ENCODE results near the gene FRY.
A peak's percentile ranks its signal among the peaks of the same experiment; 100 is the strongest.

Gene FRY

GRCh38 chr13:32253911-32254399 lies 222.4 kb downstream of the FRY start:
- no peak overlapping the region for H3K27ac ChIP-seq (ENCODE audit: low read depth, low read length, severe bottlenecking)
- WGBS, 2 experiments (ENCODE audit: insufficient coverage in 2 of 2): 92 to 95% methylated on average over 7 to 8 of the region's 14 CpGs
- no peak overlapping the region for H3K4me3 ChIP-seq (ENCODE audit: extremely low read depth, insufficient read depth, low read length, poor library complexity, severe bottlenecking)
- peaks cover 3% of the 10 kb centered on the region for H3K4me1 ChIP-seq (ENCODE audit: control insufficient read depth, insufficient read depth, low read length, poor library complexity, severe bottlenecking)
- H3K9me3 ChIP-seq (ENCODE audit: control insufficient read depth, low read length): no peaks in the 10 kb centered on the region
- H3K36me3 ChIP-seq (ENCODE audit: control insufficient read depth, insufficient read depth, low read length): no peaks in the 10 kb centered on the region

GRCh38 chr13:32254416-32254815 lies 222.8 kb downstream of the FRY start:
- no peaks in the 10 kb centered on the region for H3K36me3 ChIP-seq (ENCODE audit: control insufficient read depth, insufficient read depth, low read length)
- no CpG with 5 or more reads among the region's 3 CpGs for WGBS, 2 experiments (ENCODE audit: insufficient coverage in 2 of 2)
- H3K4me3 ChIP-seq (ENCODE audit: extremely low read depth, insufficient read depth, low read length, poor library complexity, severe bottlenecking): no peak overlapping the region
- peaks cover 3% of the 10 kb centered on the region for H3K4me1 ChIP-seq (ENCODE audit: control insufficient read depth, insufficient read depth, low read length, poor library complexity, severe bottlenecking)
- no peaks in the 10 kb centered on the region for H3K9me3 ChIP-seq (ENCODE audit: control insufficient read depth, low read length)
- no peak overlapping the region for H3K27ac ChIP-seq (ENCODE audit: low read depth, low read length, severe bottlenecking)

- H3K27ac ChIP-seq (ENCODE audit: low read depth, low read length, severe bottlenecking): no peak overlapping the region
- H3K9me3 ChIP-seq (ENCODE audit: control insufficient read depth, low read length): no peaks in the 10 kb centered on the region
- H3K4me1 ChIP-seq (ENCODE audit: control insufficient read depth, insufficient read depth, low read length, poor library complexity, severe bottlenecking): no peaks in the 10 kb centered on the region
- H3K36me3 ChIP-seq (ENCODE audit: control insufficient read depth, insufficient read depth, low read length): no peaks in the 10 kb centered on the region
- no peak overlapping the region for H3K4me3 ChIP-seq (ENCODE audit: extremely low read depth, insufficient read depth, low read length, poor library complexity, severe bottlenecking)
- WGBS, 2 experiments (ENCODE audit: insufficient coverage in 2 of 2): 94 to 96% methylated on average over 6 to 8 of the region's 10 CpGs
These were observed 223.5 kb downstream of the FRY start for GRCh38 chr13:32254916-32255723.

GRCh38 chr13:32255724-32256109 lies 224.1 kb downstream of the FRY start:
- H3K4me1 ChIP-seq (ENCODE audit: control insufficient read depth, insufficient read depth, low read length, poor library complexity, severe bottlenecking): peaks cover under 1% of the 10 kb centered on the region
- no peak overlapping the region for H3K27ac ChIP-seq (ENCODE audit: low read depth, low read length, severe bottlenecking)

GRCh38 chr13:32256243-32256642 lies 224.7 kb downstream of the FRY start:
- no peaks in the 10 kb centered on the region for H3K36me3 ChIP-seq (ENCODE audit: control insufficient read depth, insufficient read depth, low read length)
- H3K4me1 ChIP-seq (ENCODE audit: control insufficient read depth, insufficient read depth, low read length, poor library complexity, severe bottlenecking): peaks cover 5% of the 10 kb centered on the region
- no peaks in the 10 kb centered on the region for H3K9me3 ChIP-seq (ENCODE audit: control insufficient read depth, low read length)
- no peak overlapping the region for H3K4me3 ChIP-seq (ENCODE audit: extremely low read depth, insufficient read depth, low read length, poor library complexity, severe bottlenecking)
- WGBS, 2 experiments (ENCODE audit: insufficient coverage in 2 of 2): 81% methylated on average over 3 of the region's 4 CpGs; no CpG with 5 or more reads in 1 of the 2 experiments
- H3K27ac ChIP-seq (ENCODE audit: low read depth, low read length, severe bottlenecking): no peak overlapping the region

More at GRCh38 chr13:32255724-32256109, 224.1 kb downstream of the FRY start:
- Histone ChIP-seq H3K9me3 (ENCODE audit: control insufficient read depth, low read length) (no peaks in the 10 kb centered on the region), H3K36me3 (ENCODE audit: control insufficient read depth, insufficient read depth, low read length) (no peaks in the 10 kb centered on the region), H3K4me3 (ENCODE audit: extremely low read depth, insufficient read depth, low read length, poor library complexity, severe bottlenecking) (no peak overlapping the region)
- 92% methylated on average over 2 of the region's 6 CpGs; no CpG with 5 or more reads in 1 of the 2 experiments for WGBS, 2 experiments (ENCODE audit: insufficient coverage in 2 of 2)

- no peak overlapping the region for H3K27ac ChIP-seq (ENCODE audit: low read depth, low read length, severe bottlenecking)
- H3K4me1 ChIP-seq (ENCODE audit: control insufficient read depth, insufficient read depth, low read length, poor library complexity, severe bottlenecking): peaks cover 18% of the 10 kb centered on the region
- no peaks in the 10 kb centered on the region for H3K36me3 ChIP-seq (ENCODE audit: control insufficient read depth, insufficient read depth, low read length)
- H3K4me3 ChIP-seq (ENCODE audit: extremely low read depth, insufficient read depth, low read length, poor library complexity, severe bottlenecking): no peak overlapping the region
- no peaks in the 10 kb centered on the region for H3K9me3 ChIP-seq (ENCODE audit: control insufficient read depth, low read length)
These were observed 226.1 kb downstream of the FRY start for GRCh38 chr13:32257649-32258048.

- Histone ChIP-seq H3K4me3 (ENCODE audit: extremely low read depth, insufficient read depth, low read length, poor library complexity, severe bottlenecking) (no peak overlapping the region), H3K9me3 (ENCODE audit: control insufficient read depth, low read length) (no peaks in the 10 kb centered on the region), H3K36me3 (ENCODE audit: control insufficient read depth, insufficient read depth, low read length) (no peaks in the 10 kb centered on the region), H3K4me1 (ENCODE audit: control insufficient read depth, insufficient read depth, low read length, poor library complexity, severe bottlenecking) (peaks cover 20% of the 10 kb centered on the region), H3K27ac (ENCODE audit: low read depth, low read length, severe bottlenecking) (no peak overlapping the region)
- WGBS, 2 experiments (ENCODE audit: insufficient coverage in 2 of 2): 92 to 95% methylated on average over 1 of the region's 1 CpG
These were observed 227.5 kb downstream of the FRY start for GRCh38 chr13:32259116-32259515.

- no peak overlapping the region for H3K4me3 ChIP-seq (ENCODE audit: extremely low read depth, insufficient read depth, low read length, poor library complexity, severe bottlenecking)
- peak overlapping the region; percentile 64 for H3K27ac ChIP-seq (ENCODE audit: low read depth, low read length, severe bottlenecking)
- no peaks in the 10 kb centered on the region for H3K9me3 ChIP-seq (ENCODE audit: control insufficient read depth, low read length)
- no peaks in the 10 kb centered on the region for H3K36me3 ChIP-seq (ENCODE audit: control insufficient read depth, insufficient read depth, low read length)
- H3K4me1 ChIP-seq (ENCODE audit: control insufficient read depth, insufficient read depth, low read length, poor library complexity, severe bottlenecking): peaks cover 30% of the 10 kb centered on the region
- 90 to 92% methylated on average over 8 to 9 of the region's 9 CpGs for WGBS, 2 experiments (ENCODE audit: insufficient coverage in 2 of 2)
These were observed 230.0 kb downstream of the FRY start for GRCh38 chr13:32261567-32261966.

GRCh38 chr13:32262165-32262564 lies 230.6 kb downstream of the FRY start:
- H3K4me3 ChIP-seq (ENCODE audit: extremely low read depth, insufficient read depth, low read length, poor library complexity, severe bottlenecking): no peak overlapping the region
- H3K9me3 ChIP-seq (ENCODE audit: control insufficient read depth, low read length): no peaks in the 10 kb centered on the region
- H3K4me1 ChIP-seq (ENCODE audit: control insufficient read depth, insufficient read depth, low read length, poor library complexity, severe bottlenecking): peaks cover 30% of the 10 kb centered on the region
- 100% methylated on average over 1 of the region's 3 CpGs; no CpG with 5 or more reads in 1 of the 2 experiments for WGBS, 2 experiments (ENCODE audit: insufficient coverage in 2 of 2)
- H3K27ac ChIP-seq (ENCODE audit: low read depth, low read length, severe bottlenecking): peak overlapping the region; percentile 64
- no peaks in the 10 kb centered on the region for H3K36me3 ChIP-seq (ENCODE audit: control insufficient read depth, insufficient read depth, low read length)

- Histone ChIP-seq H3K27ac (ENCODE audit: low read depth, low read length, severe bottlenecking) (no peak overlapping the region), H3K9me3 (ENCODE audit: control insufficient read depth, low read length) (no peaks in the 10 kb centered on the region), H3K4me3 (ENCODE audit: extremely low read depth, insufficient read depth, low read length, poor library complexity, severe bottlenecking) (no peak overlapping the region), H3K4me1 (ENCODE audit: control insufficient read depth, insufficient read depth, low read length, poor library complexity, severe bottlenecking) (peaks cover 30% of the 10 kb centered on the region), H3K36me3 (ENCODE audit: control insufficient read depth, insufficient read depth, low read length) (no peaks in the 10 kb centered on the region)
- WGBS, 2 experiments (ENCODE audit: insufficient coverage in 2 of 2): no CpG with 5 or more reads among the region's 1 CpG
These were observed 231.0 kb downstream of the FRY start for GRCh38 chr13:32262619-32263018.

- Histone ChIP-seq H3K27ac (ENCODE audit: low read depth, low read length, severe bottlenecking) (peak overlapping the region; percentile 31), H3K36me3 (ENCODE audit: control insufficient read depth, insufficient read depth, low read length) (no peaks in the 10 kb centered on the region), H3K4me1 (ENCODE audit: control insufficient read depth, insufficient read depth, low read length, poor library complexity, severe bottlenecking) (peaks cover 30% of the 10 kb centered on the region), H3K9me3 (ENCODE audit: control insufficient read depth, low read length) (no peaks in the 10 kb centered on the region), H3K4me3 (ENCODE audit: extremely low read depth, insufficient read depth, low read length, poor library complexity, severe bottlenecking) (no peak overlapping the region)
These were observed 232.8 kb downstream of the FRY start for GRCh38 chr13:32264407-32264806.
